Retinal pigment epithelial cell (primary cell): ENCODE results near the gene TMEM235.

ENCODE experiments used
- DNase-seq: peaks from one replicate; pipeline ENCODE4 v3.0.0-alpha.2; 2010; ENCODE audit warnings: low read depth
- H3K4me3 ChIP-seq: 2 replicates; pipeline ENCODE4 v1.5.1; 2011; ENCODE audit warnings: mild to moderate bottlenecking, low read length, control low read depth, moderate library complexity
- CTCF ChIP-seq: conservative IDR thresholded peaks from 2 replicates; pipeline ENCODE4 v1.5.1; 2011; ENCODE audit warnings: low read depth, low read length, control low read depth, inconsistent platforms

Gene TMEM235

GRCh38 chr17:78205124-78205775, 26.2 kb upstream of the TMEM235 start:
- DNase-seq = no peak
- no peak for TF ChIP-seq CTCF
- no peak overlapping the region for H3K4me3 ChIP-seq

- TF ChIP-seq CTCF = peak; percentile 10
- DNase-seq = no peak
- H3K4me3 ChIP-seq = no peak overlapping the region
These were observed 25.1 kb upstream of the TMEM235 start for GRCh38 chr17:78206298-78206697.

- no peak for DNase-seq
- no peak for TF ChIP-seq CTCF
- no peak overlapping the region for H3K4me3 ChIP-seq
These were observed 22.9 kb upstream of the TMEM235 start for GRCh38 chr17:78208486-78208885.

GRCh38 chr17:78210111-78210510, 21.3 kb upstream of the TMEM235 start:
- no peak for TF ChIP-seq CTCF
- DNase-seq = no peak
- H3K4me3 ChIP-seq = no peak overlapping the region

- no peak overlapping the region for H3K4me3 ChIP-seq
- no peak for DNase-seq
- TF ChIP-seq CTCF = no peak
These were observed 20.4 kb upstream of the TMEM235 start for GRCh38 chr17:78211032-78211431.

- peak; percentile 42 for DNase-seq
- no peak for TF ChIP-seq CTCF
- peak within 1 kb of the TSS; percentile 78 for H3K4me3 ChIP-seq
These were observed 17.3 kb upstream of the TMEM235 start, which contains the start of gene BIRC5 for GRCh38 chr17:78214016-78214705. Gene BIRC5, plus strand, starts transcription at chr17:78214253. Its CDS starts 64 bp downstream, at chr17:78214317.

- peak overlapping the region; percentile 78 for H3K4me3 ChIP-seq
- TF ChIP-seq CTCF = no peak
- no peak for DNase-seq
These were observed 16.7 kb upstream of the TMEM235 start for GRCh38 chr17:78214706-78215061.
